Measurements from ENCODE around the gene TAF11L13.

The TAF11L13 gene

DNA sequence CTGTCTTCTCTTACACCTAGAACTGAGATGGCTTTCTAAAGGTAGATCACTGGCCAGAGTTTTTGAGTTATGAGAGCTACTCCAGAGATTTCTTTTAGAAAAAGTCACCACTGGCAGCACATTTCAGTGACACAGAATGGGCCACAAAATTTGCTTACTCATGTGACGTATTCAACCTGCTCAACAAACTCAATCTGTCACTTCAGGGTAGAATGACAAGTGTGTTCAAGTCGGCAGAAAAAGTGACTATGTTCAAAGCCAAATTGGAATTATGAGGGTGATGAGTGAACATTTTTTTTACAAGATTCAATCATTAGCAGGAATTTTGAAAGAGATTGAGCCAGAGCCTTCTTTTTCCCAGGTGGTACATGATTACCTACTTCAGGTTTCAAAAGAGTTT is 48.8 kb downstream of the TAF11L13 start:
- DNase-seq = no peak
